ENCODE measurements around the gene LRGUK. TPM values are rescaled to one million over a fixed set of nuclear protein-coding genes. Genes with fewer than 3 reads are reported as not detected.
"Not testable (repeated sequence)": the region's sequence is repeated elsewhere in the genome, so short reads cannot be mapped to it uniquely, and the experiment has no call there.

The LRGUK gene
- total RNA-seq, 1 donor from 2014 or later, result 1.4 TPM

- no peak for DNase-seq
Measured at GRCh38 chr7:134186027-134186426, 58.9 kb downstream of the LRGUK start.

- DNase-seq, result no peak
Measured at GRCh38 chr7:134186801-134187200, 59.7 kb downstream of the LRGUK start.

- DNase-seq, result no peak
Measured at GRCh38 chr7:134187893-134188292, 60.8 kb downstream of the LRGUK start.

GRCh38 chr7:134188311-134188710, 61.2 kb downstream of the LRGUK start:
- no peak for DNase-seq

DNA sequence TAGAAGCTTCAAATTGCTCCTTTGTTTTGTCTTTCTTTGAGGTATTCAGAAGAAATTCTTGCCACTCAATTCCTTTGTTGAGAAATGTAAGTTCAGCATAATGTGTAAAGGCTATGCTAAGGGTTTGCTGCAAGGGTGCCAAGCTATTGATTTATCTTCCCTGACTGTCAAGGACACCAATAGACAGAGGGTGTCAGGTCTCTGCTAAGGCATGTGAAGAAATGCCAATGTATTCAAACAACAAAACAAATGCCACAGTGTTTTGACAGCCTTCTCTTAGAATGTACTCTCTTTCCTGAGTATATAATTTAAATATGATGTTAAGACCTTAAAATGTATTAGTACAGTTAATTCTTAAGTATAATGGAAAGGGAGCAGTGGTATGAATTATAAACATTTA, 62.4 kb downstream of the LRGUK start:
- no peak for DNase-seq

DNA sequence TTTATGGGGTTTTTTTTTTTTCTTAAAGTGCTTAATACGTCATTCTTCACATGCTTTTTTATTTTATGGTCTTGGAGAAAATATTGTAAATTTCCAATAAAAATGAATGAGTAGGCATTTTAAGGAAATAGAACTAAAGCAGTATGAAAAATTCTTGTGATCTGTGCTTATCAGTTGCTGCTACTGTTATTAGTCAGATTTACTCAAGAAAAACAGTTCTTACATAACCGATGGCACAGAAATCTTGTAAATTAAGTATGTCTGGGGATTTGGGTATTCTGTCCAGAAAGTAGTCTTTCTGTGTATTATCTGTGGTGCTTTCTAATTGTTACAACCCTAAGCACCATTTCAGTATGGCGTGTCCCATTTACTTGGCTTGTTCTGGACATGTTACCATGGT, 64.7 kb downstream of the LRGUK start:
- DNase-seq, result no peak

DNA sequence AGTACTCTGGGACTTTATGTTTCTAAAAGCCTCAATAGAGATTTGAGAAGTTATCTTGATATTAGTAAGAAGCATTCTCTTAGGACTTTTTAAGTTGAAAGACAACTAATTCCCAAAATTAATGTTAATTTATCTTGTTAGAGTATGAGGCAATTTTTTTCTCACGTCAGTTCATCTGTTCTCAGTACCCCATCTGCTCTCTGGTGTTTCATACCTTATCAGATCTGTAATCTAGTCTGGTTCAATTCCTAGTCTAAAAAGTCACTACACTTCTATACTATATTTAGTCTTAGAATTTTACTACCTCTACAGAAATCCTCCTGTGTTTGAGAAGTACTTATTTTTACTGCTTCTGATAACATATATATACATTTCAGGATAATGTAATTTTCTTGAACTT, 66.1 kb downstream of the LRGUK start:
- no peak for DNase-seq

DNA sequence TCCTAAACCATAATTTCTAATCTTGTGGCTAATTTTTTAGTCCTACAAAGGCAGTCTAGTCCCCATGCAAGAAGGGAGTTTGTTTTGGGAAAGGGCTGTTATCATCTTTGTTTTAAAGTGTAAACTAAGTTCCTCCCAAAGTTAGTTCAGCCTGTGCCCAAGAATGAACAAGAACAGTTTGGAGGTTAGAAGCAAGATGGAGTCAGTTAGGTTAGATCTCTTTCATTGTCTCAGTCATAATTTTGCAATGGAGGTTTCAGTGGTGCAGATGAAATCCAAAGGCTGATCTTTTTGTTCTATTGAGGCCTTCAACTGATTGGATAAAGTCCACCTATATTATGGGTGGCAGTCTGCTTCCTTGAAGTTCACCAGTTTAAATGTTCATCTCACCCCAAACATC, 68.1 kb downstream of the LRGUK start:
- no peak for DNase-seq

DNA sequence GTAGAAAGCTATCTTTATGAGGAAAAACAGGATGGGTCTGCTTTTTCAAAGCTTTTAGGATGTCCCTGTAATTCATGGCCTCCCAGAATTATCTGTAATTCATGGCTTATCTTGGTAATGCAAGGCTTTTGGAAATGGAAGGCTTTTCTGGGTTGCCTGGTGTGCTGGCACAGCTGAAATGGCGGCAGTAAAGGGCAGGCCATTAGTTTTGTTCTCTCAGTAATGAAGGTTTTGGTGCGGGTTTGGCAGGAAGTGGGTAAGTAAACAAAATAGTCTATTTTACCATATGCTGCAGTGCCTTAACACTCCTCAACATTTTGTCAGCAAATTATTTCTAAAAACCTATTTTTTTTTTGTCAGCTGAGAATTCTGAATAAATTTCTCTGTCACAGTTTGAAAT, 69.3 kb downstream of the LRGUK start:
- DNase-seq, result no peak

DNA sequence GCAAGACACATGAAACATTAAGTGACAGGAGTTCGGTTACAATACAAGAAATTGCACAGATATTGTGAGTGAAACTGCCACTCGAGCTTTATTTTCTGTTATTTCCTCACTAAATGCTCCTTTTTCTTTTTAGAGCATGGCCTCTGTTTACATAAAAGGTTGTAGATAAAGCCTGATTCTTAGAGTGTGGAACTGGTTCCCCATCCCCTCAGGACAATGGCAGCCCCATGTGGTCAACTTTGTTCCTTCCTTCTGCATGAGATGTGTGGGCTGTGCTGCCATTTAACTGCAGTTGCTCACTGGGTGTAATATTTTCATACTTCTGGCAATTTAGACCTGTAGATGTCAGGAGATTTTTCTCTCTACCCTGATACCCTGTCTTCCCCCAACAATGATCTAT, 70.2 kb downstream of the LRGUK start:
- no peak for DNase-seq

GRCh38 chr7:134200970-134201369, 73.8 kb downstream of the LRGUK start:
- DNase-seq, result no peak

DNA sequence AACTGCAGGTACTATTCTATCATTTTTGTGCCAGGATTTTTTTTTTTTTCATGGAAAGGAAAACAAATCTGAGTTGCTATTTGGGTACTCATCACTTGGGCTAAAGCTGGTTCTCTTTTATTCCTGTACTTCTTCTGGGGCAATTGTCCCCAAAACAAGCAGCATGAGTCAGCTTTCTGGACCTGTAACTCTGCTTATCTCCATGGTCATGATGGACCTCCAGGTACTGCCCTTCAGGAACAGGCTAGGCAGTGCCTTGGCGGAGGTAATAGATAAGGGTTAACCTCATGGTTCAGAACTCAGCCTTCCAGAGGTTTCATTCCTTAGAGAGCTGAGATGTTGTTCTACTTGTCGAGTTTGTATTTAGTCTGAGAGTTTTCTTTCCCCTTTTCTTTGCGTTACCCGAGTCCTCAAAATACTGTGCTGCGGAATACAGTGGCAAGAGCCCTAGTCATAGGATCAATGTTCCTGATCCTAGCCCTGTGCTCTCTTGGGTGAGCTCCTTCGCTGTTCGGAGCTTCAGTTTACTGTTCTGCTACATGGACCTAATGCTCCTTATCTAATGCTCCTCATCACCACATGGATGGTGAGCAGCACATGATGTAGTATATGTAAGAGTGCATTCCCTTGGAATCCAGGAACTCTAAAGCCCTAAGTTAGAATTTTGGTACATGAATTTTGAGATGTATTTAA, 74.6 kb downstream of the LRGUK start:
- DNase-seq, result no peak

DNA sequence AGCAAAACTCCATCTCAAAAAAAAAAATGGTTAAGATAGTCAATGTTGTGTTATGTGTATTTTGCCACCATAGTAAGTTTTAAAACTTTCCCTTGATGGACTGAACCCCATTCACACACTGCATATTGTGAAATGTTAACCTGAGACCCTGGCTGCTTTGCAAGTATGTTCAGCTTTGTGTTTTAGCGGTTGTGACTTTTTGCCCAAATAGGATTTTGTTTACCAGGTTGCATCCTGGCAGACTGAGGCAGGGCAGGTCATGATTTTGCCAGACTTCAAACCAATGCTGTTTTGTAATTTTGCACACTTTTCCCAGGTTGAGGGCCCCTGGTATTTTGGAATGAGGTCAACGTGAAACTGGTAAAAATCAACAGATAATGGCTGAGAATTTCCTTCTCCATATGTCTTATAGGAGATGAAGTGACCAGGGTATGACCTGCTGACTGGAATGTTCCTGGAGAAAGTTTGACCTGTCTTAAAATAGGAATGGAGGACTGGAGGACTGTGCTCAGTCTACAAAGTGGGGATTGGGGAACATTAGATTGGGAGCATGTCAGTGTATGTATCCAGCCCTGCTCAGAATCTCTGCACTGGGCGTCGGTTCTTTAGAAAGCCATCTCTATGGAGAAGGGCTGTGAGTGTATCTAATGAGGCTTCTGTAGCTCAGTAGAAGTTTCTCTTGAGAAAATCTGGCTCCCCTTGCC, 76.2 kb downstream of the LRGUK start:
- DNase-seq, result no peak

GRCh38 chr7:134209322-134210015, 82.3 kb downstream of the LRGUK start:
- DNase-seq, result no peak

GRCh38 chr7:134210227-134210626, 83.1 kb downstream of the LRGUK start:
- DNase-seq, result no peak

DNA sequence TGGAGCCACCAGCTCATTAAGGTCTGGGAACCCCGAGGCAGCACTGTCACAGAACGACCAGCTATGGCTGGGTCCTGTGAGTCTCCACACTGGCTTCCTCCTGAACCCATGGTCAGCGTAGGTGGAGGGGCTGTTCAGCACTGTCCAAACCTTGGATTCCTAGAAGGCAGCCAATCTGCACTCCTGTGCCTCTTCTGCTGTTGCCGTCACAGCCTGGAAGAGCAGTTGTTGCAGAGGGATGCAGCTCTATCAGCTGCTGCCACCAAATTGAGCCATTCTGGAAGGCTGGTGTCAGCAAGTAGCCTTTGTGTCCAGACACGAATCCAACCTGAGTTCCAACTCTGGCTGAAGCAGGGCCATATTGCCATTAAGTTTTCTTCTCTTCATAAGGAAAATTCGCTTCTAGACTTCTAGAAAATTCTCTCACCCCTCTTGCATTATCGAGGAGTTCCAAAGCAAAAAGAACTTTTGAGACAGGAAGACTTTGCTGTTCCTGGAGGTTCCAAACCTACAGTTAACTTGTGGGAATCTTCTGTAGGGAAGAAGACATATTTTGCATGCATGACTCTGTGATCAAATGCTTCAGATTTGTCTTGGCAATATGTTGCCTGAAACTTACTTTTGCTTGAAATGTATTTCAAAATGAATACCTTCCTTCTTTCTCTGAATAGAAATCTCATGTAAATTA, 84.0 kb downstream of the LRGUK start:
- no peak for DNase-seq

- no peak for DNase-seq
Measured at GRCh38 chr7:134211817-134212216, 84.7 kb downstream of the LRGUK start.

- DNase-seq, result no peak
Measured at GRCh38 chr7:134212576-134213546, 85.7 kb downstream of the LRGUK start.

DNA sequence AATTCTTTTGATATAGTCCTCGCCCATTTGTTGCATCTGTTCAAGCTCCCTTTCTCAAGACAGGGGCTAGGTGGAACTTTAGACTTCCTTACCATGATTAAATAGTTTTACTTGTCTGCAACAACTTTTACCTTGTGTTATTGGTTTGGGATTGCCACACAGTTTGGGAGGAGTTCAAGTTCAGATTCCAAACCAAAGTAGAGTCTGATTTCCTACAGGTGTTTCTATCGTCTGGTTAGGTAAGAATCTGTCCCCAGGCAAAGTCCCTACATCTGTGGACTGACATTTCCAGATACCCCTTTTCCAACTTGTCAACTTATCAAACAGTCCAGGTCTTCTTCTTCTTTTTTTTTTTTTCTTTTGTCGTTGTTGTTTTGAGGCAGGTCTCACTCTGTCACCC, 93.1 kb downstream of the LRGUK start:
- DNase-seq, result no peak

DNA sequence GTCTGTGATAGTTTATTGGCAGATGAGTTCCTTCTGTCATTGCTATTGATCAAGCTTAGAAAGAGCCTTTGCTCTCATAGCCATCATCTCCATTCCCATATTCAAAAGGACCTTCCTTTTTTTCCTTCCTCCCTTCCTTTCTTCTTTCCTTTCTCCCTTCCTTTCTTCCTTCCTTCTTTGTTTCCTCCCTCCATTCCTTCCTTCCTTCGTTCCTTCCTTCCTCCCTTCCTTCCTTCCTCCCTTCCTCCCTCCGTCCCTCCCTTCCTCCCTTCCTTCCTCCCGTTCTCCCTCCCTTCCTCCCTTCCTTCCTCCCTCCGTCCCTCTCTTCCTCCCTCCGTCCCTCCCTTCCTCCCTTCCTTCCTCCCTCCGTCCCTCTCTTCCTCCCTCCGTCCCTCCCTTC, 104.2 kb downstream of the LRGUK start:
- not testable (repeated sequence) for DNase-seq

- no peak for DNase-seq
Measured at GRCh38 chr7:134234216-134234615, 107.1 kb downstream of the LRGUK start.

DNA sequence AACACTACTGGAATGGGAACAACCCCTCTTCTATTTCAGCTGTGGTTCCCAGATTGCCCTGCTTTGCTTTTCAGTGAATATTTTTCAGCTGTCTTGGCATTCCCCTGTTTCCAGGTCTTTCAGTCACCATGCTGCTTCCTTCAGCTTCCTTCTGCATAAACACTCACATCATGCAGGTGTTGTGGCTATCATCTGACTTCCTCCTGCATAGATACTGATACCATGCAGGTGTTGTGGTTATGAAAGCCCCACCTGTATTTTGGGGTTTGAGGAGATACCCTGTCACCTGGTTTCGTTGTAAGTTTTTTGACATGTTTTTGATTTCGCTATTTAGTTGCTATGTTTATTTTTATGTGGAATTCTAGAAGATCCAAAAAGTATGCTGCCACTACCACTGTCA, 118.1 kb downstream of the LRGUK start:
- no peak for DNase-seq

All from skin of body (tissue), 2 donors.